Adrenal gland (tissue), 5 donors: ENCODE data around the gene DOCK1.

ENCODE experiments used
- POLR2A ChIP-seq, 2 donors: fragments of 450-650 bp; IDR thresholded peaks; one replicate each; pipeline ENCODE4 v1.6.1; 2017; ENCODE audit warnings: antibody characterized with exemption in 2 of 2, mild to moderate bottlenecking in 2 of 2, moderate library complexity in 1 of 2
- TF ChIP-seq, protein P1 (sequence below), 6 experiments: fragments of 450-650 bp in 4 of 6; fragments of 200-600 bp in 2 of 6; sonication (generic) in 1 of 6; IDR thresholded peaks; 1 replicate in 5 of 6; 2 replicates in 1 of 6; pipeline versions ENCODE4 v1.5.1 to v1.8.0; 2016 to 2021; ENCODE audit warnings: antibody characterized with exemption in 6 of 6, mild to moderate bottlenecking in 2 of 6, moderate library complexity in 1 of 6
- donor health status: DM: no; HTN: no; CAD: no.

DNA sequence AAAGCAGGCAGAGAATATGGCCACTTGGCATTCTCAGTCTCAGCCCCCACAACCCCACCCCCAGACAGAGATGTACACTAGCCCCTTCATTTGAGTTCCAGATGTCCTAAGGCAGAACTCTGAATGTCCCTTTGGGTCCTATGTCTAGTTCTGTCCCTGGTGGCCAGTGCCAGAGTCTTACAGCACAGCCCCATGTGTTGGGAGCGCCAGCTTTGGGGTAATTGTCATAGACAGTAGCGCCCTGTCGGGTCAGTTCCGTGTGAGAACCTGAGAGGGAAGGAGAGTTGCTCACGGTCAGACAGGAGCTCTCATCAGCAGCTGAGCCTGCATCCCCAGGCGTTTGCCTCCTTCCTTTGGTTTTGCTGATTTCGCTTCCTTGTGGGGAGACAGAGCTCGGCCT is 386.1 kb downstream of the DOCK1 start:
- TF ChIP-seq, protein P1, sequence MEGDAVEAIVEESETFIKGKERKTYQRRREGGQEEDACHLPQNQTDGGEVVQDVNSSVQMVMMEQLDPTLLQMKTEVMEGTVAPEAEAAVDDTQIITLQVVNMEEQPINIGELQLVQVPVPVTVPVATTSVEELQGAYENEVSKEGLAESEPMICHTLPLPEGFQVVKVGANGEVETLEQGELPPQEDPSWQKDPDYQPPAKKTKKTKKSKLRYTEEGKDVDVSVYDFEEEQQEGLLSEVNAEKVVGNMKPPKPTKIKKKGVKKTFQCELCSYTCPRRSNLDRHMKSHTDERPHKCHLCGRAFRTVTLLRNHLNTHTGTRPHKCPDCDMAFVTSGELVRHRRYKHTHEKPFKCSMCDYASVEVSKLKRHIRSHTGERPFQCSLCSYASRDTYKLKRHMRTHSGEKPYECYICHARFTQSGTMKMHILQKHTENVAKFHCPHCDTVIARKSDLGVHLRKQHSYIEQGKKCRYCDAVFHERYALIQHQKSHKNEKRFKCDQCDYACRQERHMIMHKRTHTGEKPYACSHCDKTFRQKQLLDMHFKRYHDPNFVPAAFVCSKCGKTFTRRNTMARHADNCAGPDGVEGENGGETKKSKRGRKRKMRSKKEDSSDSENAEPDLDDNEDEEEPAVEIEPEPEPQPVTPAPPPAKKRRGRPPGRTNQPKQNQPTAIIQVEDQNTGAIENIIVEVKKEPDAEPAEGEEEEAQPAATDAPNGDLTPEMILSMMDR (IDR thresholded peaks at IDR 0.05), result no peak
- TF ChIP-seq POLR2A (IDR thresholded peaks at IDR 0.05), result no peak
